Measurements from ENCODE around the gene LRRC27. TPM values are rescaled to one million over a fixed set of nuclear protein-coding genes. Genes with fewer than 3 reads are reported as not detected.
A peak's percentile ranks its signal among the peaks of the same experiment; 100 is the strongest.

LRRC27 gene
- total and polyA plus RNA-seq, 7 experiments from 2014 or later = 1.8 to 10.8 (median 6.0) TPM

DNA sequence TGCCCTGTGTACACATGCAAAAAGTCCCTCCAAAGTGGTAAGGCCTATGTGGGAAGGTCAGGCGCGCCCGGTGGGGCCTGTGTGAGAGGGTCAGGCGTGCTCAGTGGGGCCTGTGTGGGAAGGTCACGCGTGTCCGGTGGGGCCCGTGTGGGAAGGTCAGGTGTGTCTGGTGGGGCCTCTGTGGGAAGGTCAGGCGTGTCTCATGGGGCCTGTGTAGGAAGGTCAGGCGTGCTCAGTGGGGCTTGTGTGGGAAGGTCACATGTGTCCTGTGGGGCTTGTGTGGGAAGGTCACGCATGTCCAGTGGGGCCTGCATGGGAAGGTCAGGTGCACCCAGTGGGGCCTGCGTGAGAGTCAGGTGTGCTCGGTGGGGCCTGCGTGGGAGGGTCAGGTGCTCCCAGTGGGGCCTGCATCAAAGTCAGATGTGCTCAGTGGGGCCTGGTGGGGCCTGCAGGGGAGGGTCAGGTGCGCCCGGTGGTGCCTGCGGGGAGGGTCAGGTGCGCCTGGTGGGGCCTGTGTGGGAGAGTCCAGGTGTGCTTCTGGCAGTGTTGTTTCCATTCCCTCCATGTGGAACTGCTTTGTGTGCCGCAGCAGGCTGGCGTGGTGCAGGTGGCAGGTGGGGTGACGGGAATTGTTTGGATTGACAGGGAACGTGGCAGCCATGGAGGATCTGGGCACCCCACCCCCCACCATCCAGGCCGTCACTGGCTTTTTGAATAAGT lies 15.4 kb downstream of the LRRC27 start:
- H3K9me3 ChIP-seq (ENCODE audit: control insufficient read depth in 2 of 3, low read length in 3 of 3) = no peaks in the 10 kb centered on the region
- H3K27me3 Mint-ChIP-seq = no peaks in the 10 kb centered on the region
- intact Hi-C loops (cut with micrococcal nuclease) = no loop called here
- ATAC-seq (no peak), DNase-seq (no peak)
- H3K27me3 ChIP-seq (ENCODE audit: control insufficient read depth in 2 of 2, insufficient read depth in 2 of 2, low read length in 2 of 2) = no peaks in the 10 kb centered on the region
- peak overlapping the region in 1 of 9 donors; percentile 74 for H3K27ac Mint-ChIP-seq
- no peak overlapping the region for H3K27ac ChIP-seq (ENCODE audit: low read depth, low read length)
- no peak overlapping the region for H3K4me3 Mint-ChIP-seq
- ChIA-PET CTCF (interaction anchor here (1.5 kb wide), 1 partner anchor 32 kb away, joined by 7 read pairs; no protein-coding TSS in a partner anchor), POLR2A (interaction anchor here (1.1 kb wide), 1 partner anchor 87 kb away, joined by 3 read pairs; no protein-coding TSS in a partner anchor)
- H3K4me1 ChIP-seq (ENCODE audit: control insufficient read depth in 2 of 2, insufficient read depth in 2 of 2, low read length in 2 of 2) = no peaks in the 10 kb centered on the region
- peaks cover 0 to 3% (median 2%) of the 10 kb centered on the region in 11 donors for H3K9me3 Mint-ChIP-seq
- peaks cover 0 to 2% (median 0%) of the 10 kb centered on the region in 7 donors for H3K4me1 Mint-ChIP-seq
- H3K36me3 ChIP-seq (ENCODE audit: control insufficient read depth in 2 of 3, insufficient read depth in 3 of 3, low read length in 3 of 3) = peaks cover 0 to 11% (median 0%) of the 10 kb centered on the region in 3 experiments
- H3K4me3 ChIP-seq (ENCODE audit: low read length) = no peak overlapping the region
- H3K36me3 Mint-ChIP-seq = peaks cover 2 to 29% (median 15%) of the 10 kb centered on the region in 5 donors

GRCh38 chr10:132347931-132348267 lies 15.9 kb downstream of the LRRC27 start:
- DNase-seq (no peak), ATAC-seq (no peak)
- Histone ChIP-seq H3K4me3 (ENCODE audit: low read length) (no peak overlapping the region), H3K36me3 (ENCODE audit: control insufficient read depth in 2 of 3, insufficient read depth in 3 of 3, low read length in 3 of 3) (peaks cover 0 to 11% (median 0%) of the 10 kb centered on the region in 3 experiments), H3K9me3 (ENCODE audit: control insufficient read depth in 2 of 3, low read length in 3 of 3) (no peaks in the 10 kb centered on the region), H3K27ac (ENCODE audit: low read depth, low read length) (no peak overlapping the region), H3K4me1 (ENCODE audit: control insufficient read depth in 2 of 2, insufficient read depth in 2 of 2, low read length in 2 of 2) (no peaks in the 10 kb centered on the region), H3K27me3 (ENCODE audit: control insufficient read depth in 2 of 2, insufficient read depth in 2 of 2, low read length in 2 of 2) (no peaks in the 10 kb centered on the region)
- CTCF ChIA-PET = interaction anchor here (1.5 kb wide), 1 partner anchor 33 kb away, joined by 7 read pairs; no protein-coding TSS in a partner anchor
- H3K4me1 Mint-ChIP-seq = peaks cover 0 to 5% (median 4%) of the 10 kb centered on the region in 7 donors
- intact Hi-C loops (cut with micrococcal nuclease) = no loop called here
- POLR2A ChIA-PET = interaction anchor here (1.1 kb wide), 1 partner anchor 86 kb away, joined by 3 read pairs; no protein-coding TSS in a partner anchor
- no peaks in the 10 kb centered on the region for H3K27me3 Mint-ChIP-seq
- H3K27ac Mint-ChIP-seq = no peak overlapping the region
- H3K36me3 Mint-ChIP-seq = peaks cover 0 to 25% (median 12%) of the 10 kb centered on the region in 5 donors
- no peaks in the 10 kb centered on the region for H3K9me3 Mint-ChIP-seq
- H3K4me3 Mint-ChIP-seq = no peak overlapping the region

GRCh38 chr10:132349766-132350165 lies 17.8 kb downstream of the LRRC27 start:
- Histone ChIP-seq H3K36me3 (ENCODE audit: control insufficient read depth in 2 of 3, insufficient read depth in 3 of 3, low read length in 3 of 3) (peaks cover 0 to 6% (median 0%) of the 10 kb centered on the region in 3 experiments), H3K4me1 (ENCODE audit: control insufficient read depth in 2 of 2, insufficient read depth in 2 of 2, low read length in 2 of 2) (no peaks in the 10 kb centered on the region), H3K27ac (ENCODE audit: low read depth, low read length) (no peak overlapping the region), H3K9me3 (ENCODE audit: control insufficient read depth in 2 of 3, low read length in 3 of 3) (no peaks in the 10 kb centered on the region), H3K4me3 (ENCODE audit: low read length) (no peak overlapping the region), H3K27me3 (ENCODE audit: control insufficient read depth in 2 of 2, insufficient read depth in 2 of 2, low read length in 2 of 2) (no peaks in the 10 kb centered on the region)
- Mint-ChIP-seq H3K27me3 (no peaks in the 10 kb centered on the region), H3K4me1 (peaks cover 0 to 9% (median 5%) of the 10 kb centered on the region in 7 donors), H3K36me3 (peaks cover 0 to 11% (median 2%) of the 10 kb centered on the region in 5 donors), H3K4me3 (no peak overlapping the region), H3K27ac (no peak overlapping the region), H3K9me3 (no peaks in the 10 kb centered on the region)
- CTCF ChIA-PET = no interaction called here
- intact Hi-C loops (cut with micrococcal nuclease) = no loop called here
- ATAC-seq (no peak), DNase-seq (no peak)
- POLR2A ChIA-PET = no interaction called here

- no peak overlapping the region for H3K4me3 ChIP-seq (ENCODE audit: low read length)
- H3K4me3 Mint-ChIP-seq = no peak overlapping the region
- peaks cover 0 to 4% (median 0%) of the 10 kb centered on the region in 3 experiments for H3K36me3 ChIP-seq (ENCODE audit: control insufficient read depth in 2 of 3, insufficient read depth in 3 of 3, low read length in 3 of 3)
- peaks cover 0 to 9% (median 5%) of the 10 kb centered on the region in 7 donors for H3K4me1 Mint-ChIP-seq
- no peaks in the 10 kb centered on the region for H3K27me3 ChIP-seq (ENCODE audit: control insufficient read depth in 2 of 2, insufficient read depth in 2 of 2, low read length in 2 of 2)
- no peak overlapping the region for H3K27ac ChIP-seq (ENCODE audit: low read depth, low read length)
- no peaks in the 10 kb centered on the region for H3K9me3 ChIP-seq (ENCODE audit: control insufficient read depth in 2 of 3, low read length in 3 of 3)
- intact Hi-C loops (cut with micrococcal nuclease) = no loop called here
- ATAC-seq (no peak), DNase-seq (no peak)
- no peaks in the 10 kb centered on the region for H3K27me3 Mint-ChIP-seq
- no peak overlapping the region for H3K27ac Mint-ChIP-seq
- POLR2A ChIA-PET = no interaction called here
- H3K9me3 Mint-ChIP-seq = no peaks in the 10 kb centered on the region
- H3K36me3 Mint-ChIP-seq = peaks cover 0 to 10% (median 0%) of the 10 kb centered on the region in 5 donors
- H3K4me1 ChIP-seq (ENCODE audit: control insufficient read depth in 2 of 2, insufficient read depth in 2 of 2, low read length in 2 of 2) = no peaks in the 10 kb centered on the region
- CTCF ChIA-PET = interaction anchor here (1.4 kb wide), 1 partner anchor 26 kb away, joined by 4 read pairs; no protein-coding TSS in a partner anchor
These were observed 18.4 kb downstream of the LRRC27 start for GRCh38 chr10:132350391-132350790.

DNA sequence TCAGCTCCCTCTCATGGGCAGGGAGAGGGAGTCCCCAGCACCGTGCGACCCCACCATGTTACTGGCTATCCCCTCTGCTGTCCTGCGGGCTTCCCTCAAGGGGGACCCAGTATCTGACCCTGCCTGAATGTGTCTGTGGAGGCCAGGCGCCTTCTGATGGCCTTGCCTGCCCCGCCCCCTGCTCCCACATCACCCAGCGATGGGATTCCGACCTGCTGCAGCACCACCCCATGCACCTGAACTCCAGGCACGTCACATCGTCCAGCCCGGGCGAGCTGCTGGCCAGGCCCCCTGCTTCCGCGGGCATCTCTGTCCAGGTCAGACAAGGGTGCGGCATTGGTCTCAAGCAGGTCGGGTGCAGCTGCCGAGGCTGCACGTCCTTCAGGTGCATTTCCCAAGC lies 19.0 kb downstream of the LRRC27 start:
- CTCF ChIA-PET = interaction anchor here (0.6 to 1.4 kb wide), 2 partner anchors 26 to 438 kb away, joined by 3 to 4 read pairs; no protein-coding TSS in a partner anchor
- H3K36me3 ChIP-seq (ENCODE audit: control insufficient read depth in 2 of 3, insufficient read depth in 3 of 3, low read length in 3 of 3) = peaks cover 0 to 4% (median 0%) of the 10 kb centered on the region in 3 experiments
- H3K4me1 ChIP-seq (ENCODE audit: control insufficient read depth in 2 of 2, insufficient read depth in 2 of 2, low read length in 2 of 2) = no peaks in the 10 kb centered on the region
- Mint-ChIP-seq H3K4me1 (peaks cover 0 to 9% (median 5%) of the 10 kb centered on the region in 7 donors), H3K27me3 (no peaks in the 10 kb centered on the region), H3K4me3 (no peak overlapping the region), H3K27ac (no peak overlapping the region), H3K9me3 (no peaks in the 10 kb centered on the region), H3K36me3 (peaks cover 0 to 10% (median 0%) of the 10 kb centered on the region in 5 donors)
- ATAC-seq = no peak
- intact Hi-C loops (cut with micrococcal nuclease) = no loop called here
- H3K27ac ChIP-seq (ENCODE audit: low read depth, low read length) = no peak overlapping the region
- DNase-seq = no peak
- H3K9me3 ChIP-seq (ENCODE audit: control insufficient read depth in 2 of 3, low read length in 3 of 3) = no peaks in the 10 kb centered on the region
- POLR2A ChIA-PET = no interaction called here
- H3K4me3 ChIP-seq (ENCODE audit: low read length) = no peak overlapping the region
- no peaks in the 10 kb centered on the region for H3K27me3 ChIP-seq (ENCODE audit: control insufficient read depth in 2 of 2, insufficient read depth in 2 of 2, low read length in 2 of 2)

- H3K36me3 Mint-ChIP-seq = peaks cover 0 to 7% (median 0%) of the 10 kb centered on the region in 5 donors
- CTCF ChIA-PET = interaction anchor here (0.6 to 1.4 kb wide), 2 partner anchors 27 to 439 kb away, joined by 3 to 4 read pairs; no protein-coding TSS in a partner anchor
These were observed 19.6 kb downstream of the LRRC27 start for GRCh38 chr10:132351611-132352010.

More at GRCh38 chr10:132351611-132352010, 19.6 kb downstream of the LRRC27 start:
- DNase-seq (no peak), ATAC-seq (no peak)
- no peaks in the 10 kb centered on the region for H3K9me3 Mint-ChIP-seq
- H3K9me3 ChIP-seq (ENCODE audit: control insufficient read depth in 2 of 3, low read length in 3 of 3) = no peaks in the 10 kb centered on the region
- peaks cover 0 to 4% (median 0%) of the 10 kb centered on the region in 3 experiments for H3K36me3 ChIP-seq (ENCODE audit: control insufficient read depth in 2 of 3, insufficient read depth in 3 of 3, low read length in 3 of 3)
- no peak overlapping the region for H3K27ac Mint-ChIP-seq
- intact Hi-C loops (cut with micrococcal nuclease) = loop anchor here (1.0 kb wide), 2 partner anchors 43 to 128 kb away; no protein-coding TSS in a partner anchor
- H3K27me3 ChIP-seq (ENCODE audit: control insufficient read depth in 2 of 2, insufficient read depth in 2 of 2, low read length in 2 of 2) = no peaks in the 10 kb centered on the region
- H3K4me1 ChIP-seq (ENCODE audit: control insufficient read depth in 2 of 2, insufficient read depth in 2 of 2, low read length in 2 of 2) = no peaks in the 10 kb centered on the region
- H3K4me3 Mint-ChIP-seq = no peak overlapping the region
- H3K4me3 ChIP-seq (ENCODE audit: low read length) = no peak overlapping the region
- peaks cover 0 to 9% (median 5%) of the 10 kb centered on the region in 7 donors for H3K4me1 Mint-ChIP-seq
- POLR2A ChIA-PET = no interaction called here
- no peaks in the 10 kb centered on the region for H3K27me3 Mint-ChIP-seq
- H3K27ac ChIP-seq (ENCODE audit: low read depth, low read length) = no peak overlapping the region
